HCT116 (cell line): ENCODE measurements around the gene PYGB. TPM values are rescaled to one million over a fixed set of nuclear protein-coding genes. Genes with fewer than 3 reads are reported as not detected.

Experiments used
- ATAC-seq: fragments of 200-7000 bp; cut with Tn5 transposase; 2 replicates; pipeline ENCODE4 v1.9.1; 2020; ENCODE audit warnings: mild to moderate bottlenecking, moderate library complexity
- BruUV-seq: library from RNA; stranded (reverse); fragments of 400-500 nt; replicated peaks from 2 replicates; lab custom pipeline; 2021; lab: Mats Ljungman, UMichigan
- CTCF ChIA-PET: fragments of 300-600 bp; sonication (Branson Sonifier 250); formaldehyde crosslinking; loops from one replicate; lab custom pipeline; 2021; ENCODE audit warnings: antibody characterized with exemption; lab: Charles Lee
- POLR2A ChIA-PET: fragments of 300-600, 350-600 bp; sonication (Branson Sonifier 250); formaldehyde crosslinking; loops from one replicate; lab custom pipeline; 2021; ENCODE audit warnings: antibody characterized with exemption; lab: Charles Lee
- RAD21 ChIA-PET, 2 experiments: fragments of 300-600 bp; sonication (Branson Sonifier 250); formaldehyde crosslinking; loops; one replicate each; lab custom pipeline; 2023; ENCODE audit warnings: low total read pairs in 2 of 2; ENCODE audit not compliant: uncharacterized antibody in 2 of 2, unreplicated experiment in 2 of 2, low non-redundant PET in 1 of 2; lab: Charles Lee
- DNase-seq: peaks from one replicate; pipeline ENCODE4 v3.0.0-alpha.2; 2010; ENCODE audit warnings: low read depth, low spot score
- H2AFZ ChIP-seq: fragments of 200-600 bp; shearing (Covaris generic), sonication (generic); 2 replicates; pipeline ENCODE4 v1.6.1; 2017; ENCODE audit warnings: low read depth, mixed run types, mixed read lengths, antibody characterized with exemption, low read length; ENCODE audit not compliant: poor library complexity, severe bottlenecking
- H3K27ac ChIP-seq: 2 replicates; pipeline ENCODE4 v1.5.1; 2012; ENCODE audit warnings: low read depth, low read length
- H3K27me3 ChIP-seq: fragments of 200-600 bp; sonication (generic); 2 replicates; pipeline ENCODE4 v1.6.1; 2016; ENCODE audit warnings: mixed run types, low read length, mixed read lengths; ENCODE audit not compliant: insufficient read depth
- H3K36me3 ChIP-seq, 2 experiments: fragments of 200-500 bp in 1 of 2; fragments of 200-600 bp in 1 of 2; sonication (Bioruptor generic) in 1 of 2; sonication (generic) in 1 of 2; 2 replicates each; pipeline versions ENCODE4 v1.5.1 to v1.6.1; 2014 to 2016; ENCODE audit warnings: low read length in 2 of 2, inconsistent platforms in 1 of 2, mixed read lengths in 1 of 2, mixed run types in 1 of 2; ENCODE audit not compliant: insufficient read depth in 2 of 2, control insufficient read depth in 1 of 2
- H3K4me1 ChIP-seq, 2 experiments: fragments of 200-600 bp in 1 of 2; sonication (generic) in 1 of 2; 2 replicates each; pipeline versions ENCODE4 v1.5.1 to v1.6.1; 2012 to 2017; ENCODE audit warnings: low read length in 2 of 2, inconsistent platforms in 1 of 2, mild to moderate bottlenecking in 1 of 2, mixed read lengths in 1 of 2, mixed run types in 1 of 2, moderate library complexity in 1 of 2; ENCODE audit not compliant: insufficient read depth in 2 of 2, control insufficient read depth in 1 of 2
- H3K4me2 ChIP-seq: fragments of 200-600 bp; sonication (generic); 2 replicates; pipeline ENCODE4 v1.6.1; 2017; ENCODE audit warnings: mixed run types, low read length, mixed read lengths
- H3K4me3 ChIP-seq, 2 experiments: fragments of 200-600 bp in 1 of 2; sonication (generic) in 1 of 2; replicated peaks in 1 of 2; 2 replicates each; pipeline ENCODE4 v1.5.1; 2011 to 2016; ENCODE audit warnings: low read length in 2 of 2, control low read depth in 1 of 2, low read depth in 1 of 2, mild to moderate bottlenecking in 1 of 2, mixed read lengths in 1 of 2, mixed run types in 1 of 2
- H3K79me2 ChIP-seq: fragments of 200-600 bp; sonication (generic); 2 replicates; pipeline ENCODE4 v1.6.1; 2017; ENCODE audit warnings: mild to moderate bottlenecking, mixed run types, low read length, moderate library complexity, mixed read lengths; ENCODE audit not compliant: insufficient read depth
- H3K9ac ChIP-seq: fragments of 200-600 bp; sonication (generic); 2 replicates; pipeline ENCODE4 v1.6.1; 2016; ENCODE audit warnings: low read length, mixed read lengths
- H3K9me2 ChIP-seq: fragments of 200-600 bp; sonication (generic), shearing (Covaris generic); 2 replicates; pipeline ENCODE4 v1.6.1; 2017; ENCODE audit warnings: mixed run types, mild to moderate bottlenecking, moderate library complexity; ENCODE audit not compliant: insufficient read depth
- H3K9me3 ChIP-seq, 2 experiments: fragments of 200-500 bp in 1 of 2; fragments of 200-600 bp in 1 of 2; sonication (Bioruptor generic) in 1 of 2; sonication (generic) in 1 of 2; 2 replicates each; pipeline ENCODE4 v1.6.1; 2014 to 2017; ENCODE audit warnings: low read length in 2 of 2, mixed read lengths in 2 of 2, inconsistent platforms in 1 of 2, low read depth in 1 of 2, mild to moderate bottlenecking in 1 of 2, mixed run types in 1 of 2, moderate library complexity in 1 of 2; ENCODE audit not compliant: control insufficient read depth in 1 of 2, insufficient read depth in 1 of 2
- H4K20me1 ChIP-seq: fragments of 200-600 bp; sonication (generic), shearing (Covaris generic); 2 replicates; pipeline ENCODE4 v1.6.1; 2017; ENCODE audit warnings: mixed run types, mild to moderate bottlenecking, moderate library complexity; ENCODE audit not compliant: insufficient read depth
- ATF3 ChIP-seq: IDR thresholded peaks from 2 replicates; pipeline ENCODE4 v1.6.1; 2012
- FOSL1 ChIP-seq: IDR thresholded peaks from 2 replicates; pipeline ENCODE4 v1.6.1; 2012; ENCODE audit warnings: low read depth
- RAD21 ChIP-seq: IDR thresholded peaks from 2 replicates; pipeline ENCODE4 v1.6.1; 2012; ENCODE audit warnings: low read depth, mild to moderate bottlenecking
- SIN3A ChIP-seq: IDR thresholded peaks from 2 replicates; pipeline ENCODE4 v1.6.1; 2012; ENCODE audit warnings: low read depth
- SP1 ChIP-seq: IDR thresholded peaks from 2 replicates; pipeline ENCODE4 v1.6.1; 2012; ENCODE audit warnings: low read depth
- SRF ChIP-seq: IDR thresholded peaks from 2 replicates; pipeline ENCODE4 v1.6.1; 2012; ENCODE audit warnings: low read depth
- TCF7L2 ChIP-seq: IDR thresholded peaks from 2 replicates; pipeline ENCODE4 v1.7.0; 2011; ENCODE audit warnings: borderline replicate concordance, inconsistent platforms; ENCODE audit not compliant: insufficient read depth, insufficient read length; ENCODE audit errors: extremely low read depth
- ZBTB33 ChIP-seq: IDR thresholded peaks from 2 replicates; pipeline ENCODE4 v1.6.1; 2011; ENCODE audit warnings: mild to moderate bottlenecking, low read length, moderate library complexity; ENCODE audit not compliant: insufficient replicate concordance; ENCODE audit errors: extremely low read depth
- ZFX ChIP-seq: fragments of 450-650 bp; IDR thresholded peaks from 2 replicates; pipeline ENCODE4 v1.6.1; 2017
- intact Hi-C: fragments of 100-400 bp; cut with micrococcal nuclease; formaldehyde crosslinking; loops from 2 replicates; pipeline ENCODE4 v1.10.0; 2022
- total RNA-seq: library from RNA; stranded (reverse); gene quantifications from one replicate; pipeline ENCODE4 v1.2.1, GENCODE V29; 2021; ENCODE audit not compliant: unreplicated experiment
- TF ChIP-seq, protein P1 (sequence below): IDR thresholded peaks from 2 replicates; pipeline ENCODE4 v1.6.1; 2012
- TF ChIP-seq, protein P2 (sequence below): IDR thresholded peaks from 2 replicates; pipeline ENCODE4 v1.6.1; 2012; ENCODE audit warnings: low read depth

Gene PYGB
- total RNA-seq, 1 experiment from 2014 or later: 87.8 TPM

GRCh38 chr20:25230166-25230831, 17.6 kb upstream of the PYGB start:
- no peak for DNase-seq
- intact Hi-C loops: no loop called here
- no peak for ATAC-seq
- H3K9me2 ChIP-seq: no peaks in the 10 kb centered on the region
- H3K9ac ChIP-seq: no peak overlapping the region
- H3K79me2 ChIP-seq: no peaks in the 10 kb centered on the region
- TF ChIP-seq FOSL1 (no peak), TCF7L2 (no peak), SIN3A (no peak), SP1 (no peak), ZBTB33 (no peak), ATF3 (no peak), ZFX (no peak), RAD21 (no peak), SRF (no peak)
- TF ChIP-seq, protein P1, sequence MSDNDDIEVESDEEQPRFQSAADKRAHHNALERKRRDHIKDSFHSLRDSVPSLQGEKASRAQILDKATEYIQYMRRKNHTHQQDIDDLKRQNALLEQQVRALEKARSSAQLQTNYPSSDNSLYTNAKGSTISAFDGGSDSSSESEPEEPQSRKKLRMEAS: no peak
- TF ChIP-seq, protein P2, sequence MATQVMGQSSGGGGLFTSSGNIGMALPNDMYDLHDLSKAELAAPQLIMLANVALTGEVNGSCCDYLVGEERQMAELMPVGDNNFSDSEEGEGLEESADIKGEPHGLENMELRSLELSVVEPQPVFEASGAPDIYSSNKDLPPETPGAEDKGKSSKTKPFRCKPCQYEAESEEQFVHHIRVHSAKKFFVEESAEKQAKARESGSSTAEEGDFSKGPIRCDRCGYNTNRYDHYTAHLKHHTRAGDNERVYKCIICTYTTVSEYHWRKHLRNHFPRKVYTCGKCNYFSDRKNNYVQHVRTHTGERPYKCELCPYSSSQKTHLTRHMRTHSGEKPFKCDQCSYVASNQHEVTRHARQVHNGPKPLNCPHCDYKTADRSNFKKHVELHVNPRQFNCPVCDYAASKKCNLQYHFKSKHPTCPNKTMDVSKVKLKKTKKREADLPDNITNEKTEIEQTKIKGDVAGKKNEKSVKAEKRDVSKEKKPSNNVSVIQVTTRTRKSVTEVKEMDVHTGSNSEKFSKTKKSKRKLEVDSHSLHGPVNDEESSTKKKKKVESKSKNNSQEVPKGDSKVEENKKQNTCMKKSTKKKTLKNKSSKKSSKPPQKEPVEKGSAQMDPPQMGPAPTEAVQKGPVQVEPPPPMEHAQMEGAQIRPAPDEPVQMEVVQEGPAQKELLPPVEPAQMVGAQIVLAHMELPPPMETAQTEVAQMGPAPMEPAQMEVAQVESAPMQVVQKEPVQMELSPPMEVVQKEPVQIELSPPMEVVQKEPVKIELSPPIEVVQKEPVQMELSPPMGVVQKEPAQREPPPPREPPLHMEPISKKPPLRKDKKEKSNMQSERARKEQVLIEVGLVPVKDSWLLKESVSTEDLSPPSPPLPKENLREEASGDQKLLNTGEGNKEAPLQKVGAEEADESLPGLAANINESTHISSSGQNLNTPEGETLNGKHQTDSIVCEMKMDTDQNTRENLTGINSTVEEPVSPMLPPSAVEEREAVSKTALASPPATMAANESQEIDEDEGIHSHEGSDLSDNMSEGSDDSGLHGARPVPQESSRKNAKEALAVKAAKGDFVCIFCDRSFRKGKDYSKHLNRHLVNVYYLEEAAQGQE: no peak
- no peak overlapping the region for H3K4me2 ChIP-seq
- H3K36me3 ChIP-seq: 0 out of 4 replicates have a peak, but pooled peaks cover 0 to 3% of the 10 kb centered on the region in 2 experiments
- ChIA-PET POLR2A (no interaction called here), CTCF (no interaction called here), RAD21 (no interaction called here)
- H3K4me1 ChIP-seq: peaks cover 34 to 41% of the 10 kb centered on the region in 2 experiments
- no peak overlapping the region for H3K4me3 ChIP-seq
- H3K27ac ChIP-seq: no peak overlapping the region
- H4K20me1 ChIP-seq: no peaks in the 10 kb centered on the region
- no peaks in the 10 kb centered on the region for H3K27me3 ChIP-seq
- H2AFZ ChIP-seq: no peak overlapping the region
- no TSS peak for BruUV-seq
- H3K9me3 ChIP-seq: no peaks in the 10 kb centered on the region
